Upper lobe of left lung (tissue), 4 donors: Measurements from ENCODE around the gene TMEM259.

Experiments
- POLR2AphosphoS5 ChIP-seq, 2 donors: sonication (generic); formaldehyde crosslinking; IDR thresholded peaks; one replicate each; pipeline ENCODE4 v1.5.1; 2017; ENCODE audit warnings: antibody characterized with exemption in 2 of 2
- TF ChIP-seq, protein P1 (sequence below), 6 experiments: fragments of 450-650 bp in 4 of 6; fragments of 200-600 bp in 2 of 6; sonication (generic) in 2 of 6; IDR thresholded peaks; one replicate each; pipeline ENCODE4 v1.5.1; 2016 to 2019; ENCODE audit warnings: antibody characterized with exemption in 6 of 6

DNA sequence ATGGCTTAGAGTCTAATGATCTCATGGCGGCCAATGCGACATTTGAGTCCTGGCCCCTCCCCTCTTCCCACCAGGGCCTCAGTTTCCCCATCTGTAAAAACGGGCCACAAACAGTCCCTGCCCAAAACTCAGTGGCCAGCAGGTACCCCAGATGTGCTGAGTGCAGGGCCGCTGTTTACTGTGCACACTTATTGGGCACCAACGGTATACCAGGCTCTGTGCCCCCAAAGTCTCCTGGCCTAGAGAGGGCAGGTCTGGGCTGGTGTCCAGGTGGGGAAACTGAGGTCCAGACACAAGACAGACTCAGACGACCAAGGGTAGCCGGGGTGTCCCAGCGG is 60.4 kb downstream of the TMEM259 start:
- TF ChIP-seq, protein P1, sequence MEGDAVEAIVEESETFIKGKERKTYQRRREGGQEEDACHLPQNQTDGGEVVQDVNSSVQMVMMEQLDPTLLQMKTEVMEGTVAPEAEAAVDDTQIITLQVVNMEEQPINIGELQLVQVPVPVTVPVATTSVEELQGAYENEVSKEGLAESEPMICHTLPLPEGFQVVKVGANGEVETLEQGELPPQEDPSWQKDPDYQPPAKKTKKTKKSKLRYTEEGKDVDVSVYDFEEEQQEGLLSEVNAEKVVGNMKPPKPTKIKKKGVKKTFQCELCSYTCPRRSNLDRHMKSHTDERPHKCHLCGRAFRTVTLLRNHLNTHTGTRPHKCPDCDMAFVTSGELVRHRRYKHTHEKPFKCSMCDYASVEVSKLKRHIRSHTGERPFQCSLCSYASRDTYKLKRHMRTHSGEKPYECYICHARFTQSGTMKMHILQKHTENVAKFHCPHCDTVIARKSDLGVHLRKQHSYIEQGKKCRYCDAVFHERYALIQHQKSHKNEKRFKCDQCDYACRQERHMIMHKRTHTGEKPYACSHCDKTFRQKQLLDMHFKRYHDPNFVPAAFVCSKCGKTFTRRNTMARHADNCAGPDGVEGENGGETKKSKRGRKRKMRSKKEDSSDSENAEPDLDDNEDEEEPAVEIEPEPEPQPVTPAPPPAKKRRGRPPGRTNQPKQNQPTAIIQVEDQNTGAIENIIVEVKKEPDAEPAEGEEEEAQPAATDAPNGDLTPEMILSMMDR (IDR thresholded peaks at IDR 0.05) = no peak
- TF ChIP-seq POLR2AphosphoS5 (IDR thresholded peaks at IDR 0.05) = no peak
